SK-N-SH (cell line): ENCODE results near the gene TBX21. TPM values are rescaled to one million over a fixed set of nuclear protein-coding genes. Genes with fewer than 3 reads are reported as not detected.

ENCODE experiments used
- CTCF ChIA-PET: fragments of 300-600, 350-600 bp; formaldehyde crosslinking; extraction: SDS; loops from one replicate; lab custom pipeline; 2021; lab: Yijun Ruan, JAX
- POLR2A ChIA-PET: fragments of 350-600 bp; sonication (Branson Sonifier 250); formaldehyde crosslinking; extraction: SDS; loops from one replicate; lab custom pipeline; 2020; ENCODE audit warnings: antibody characterized with exemption, inconsistent platforms; lab: Yijun Ruan, JAX
- DNase-seq: peaks from one replicate; pipeline ENCODE4 v3.0.0; 2012
- H2AFZ ChIP-seq: fragments of 200-600 bp; sonication (generic); 2 replicates; pipeline ENCODE4 v1.8.1; 2016; ENCODE audit warnings: antibody characterized with exemption, mild to moderate bottlenecking, low read depth
- H3F3A ChIP-seq: fragments of 200-600 bp; sonication (generic); replicated peaks from 2 replicates; pipeline ENCODE3; 2016; ENCODE audit warnings: antibody characterized with exemption, mild to moderate bottlenecking; ENCODE audit not compliant: insufficient read depth
- H3K27ac ChIP-seq, 2 experiments: fragments of 200-500 bp in 1 of 2; fragments of 200-600 bp in 1 of 2; sonication (Bioruptor generic) in 1 of 2; sonication (generic), shearing (Covaris generic) in 1 of 2; 2 replicates each; pipeline versions ENCODE4 v1.5.1 to v1.6.1; 2014 to 2016; ENCODE audit warnings: low read depth in 2 of 2, inconsistent platforms in 1 of 2, low read length in 1 of 2, mild to moderate bottlenecking in 1 of 2, mixed read lengths in 1 of 2
- H3K27me3 ChIP-seq: fragments of 200-600 bp; sonication (generic), shearing (Covaris generic); 2 replicates; pipeline ENCODE4 v1.6.1; 2016; ENCODE audit warnings: mixed run types; ENCODE audit not compliant: insufficient read depth
- H3K36me3 ChIP-seq, 2 experiments: fragments of 200-500 bp in 1 of 2; fragments of 200-600 bp in 1 of 2; sonication (Bioruptor generic) in 1 of 2; sonication (generic) in 1 of 2; replicated peaks in 1 of 2; 2 replicates each; pipeline versions ENCODE3 to v1.5.1; 2014 to 2016; ENCODE audit warnings: low read length in 1 of 2, mild to moderate bottlenecking in 1 of 2; ENCODE audit not compliant: insufficient read depth in 2 of 2, control insufficient read depth in 1 of 2
- H3K4me1 ChIP-seq, 2 experiments: fragments of 200-500 bp in 1 of 2; fragments of 200-600 bp in 1 of 2; sonication (Bioruptor generic) in 1 of 2; sonication (generic), shearing (Covaris generic) in 1 of 2; 2 replicates each; pipeline versions ENCODE4 v1.5.1 to v1.6.1; 2014 to 2016; ENCODE audit warnings: low read depth in 1 of 2, low read length in 1 of 2, mixed run types in 1 of 2; ENCODE audit not compliant: insufficient read depth in 2 of 2, control insufficient read depth in 1 of 2
- H3K4me2 ChIP-seq: fragments of 200-600 bp; sonication (generic), shearing (Covaris generic); 2 replicates; pipeline ENCODE4 v1.6.1; 2017; ENCODE audit warnings: mixed run types
- H3K4me3 ChIP-seq, 2 experiments: fragments of 200-500 bp in 1 of 2; fragments of 200-600 bp in 1 of 2; sonication (Bioruptor generic) in 1 of 2; sonication (generic), shearing (Covaris generic) in 1 of 2; 2 replicates each; pipeline versions ENCODE4 v1.5.1 to v1.8.1; 2014 to 2016; ENCODE audit warnings: low read depth in 2 of 2, inconsistent platforms in 1 of 2, low read length in 1 of 2, mild to moderate bottlenecking in 1 of 2, mixed read lengths in 1 of 2, moderate library complexity in 1 of 2
- H3K79me2 ChIP-seq: fragments of 200-600 bp; sonication (generic); 2 replicates; pipeline ENCODE4 v1.8.1; 2017; ENCODE audit warnings: mild to moderate bottlenecking; ENCODE audit not compliant: insufficient read depth
- H3K9ac ChIP-seq: fragments of 200-600 bp; sonication (generic); 2 replicates; pipeline ENCODE4 v1.6.1; 2017; ENCODE audit warnings: mixed run types
- H3K9me2 ChIP-seq: fragments of 200-600 bp; sonication (generic); 2 replicates; pipeline ENCODE4 v1.6.1; 2017; ENCODE audit warnings: mixed run types
- H3K9me3 ChIP-seq: fragments of 200-600 bp; sonication (generic); 2 replicates; pipeline ENCODE4 v1.6.1; 2017; ENCODE audit warnings: mixed run types, mild to moderate bottlenecking, moderate library complexity
- H4K20me1 ChIP-seq: fragments of 200-600 bp; sonication (generic); 2 replicates; pipeline ENCODE4 v1.6.1; 2017; ENCODE audit warnings: mild to moderate bottlenecking, mixed run types; ENCODE audit not compliant: insufficient read depth
- FOSL2 ChIP-seq: IDR thresholded peaks from 2 replicates; pipeline ENCODE4 v1.4.0; 2012; ENCODE audit warnings: low read depth, mild to moderate bottlenecking, moderate library complexity, borderline replicate concordance
- FOXJ3 ChIP-seq: sonication (generic); formaldehyde crosslinking; IDR thresholded peaks from 2 replicates; pipeline ENCODE4 v1.5.1; 2020; ENCODE audit warnings: mild to moderate bottlenecking, missing genetic modification reagents
- FOXM1 ChIP-seq: IDR thresholded peaks from 2 replicates; pipeline ENCODE4 v1.4.0; 2012; ENCODE audit warnings: low read depth, mild to moderate bottlenecking
- GATA2 ChIP-seq: sonication (generic); formaldehyde crosslinking; IDR thresholded peaks from 2 replicates; pipeline ENCODE4 v1.5.0; 2020; ENCODE audit warnings: mild to moderate bottlenecking, missing genetic modification reagents
- IRF3 ChIP-seq: fragments of 150-350 bp; IDR thresholded peaks from 2 replicates; pipeline ENCODE4 v1.6.1; 2016; ENCODE audit warnings: mild to moderate bottlenecking, low read depth, low read length
- MAX ChIP-seq: IDR thresholded peaks from 2 replicates; pipeline ENCODE4 v1.4.0; 2012; ENCODE audit warnings: low read depth
- NFIC ChIP-seq: IDR thresholded peaks from 2 replicates; pipeline ENCODE4 v1.4.0; 2012; ENCODE audit warnings: borderline replicate concordance
- POLR2AphosphoS5 ChIP-seq: IDR thresholded peaks from 2 replicates; pipeline ENCODE4 v1.6.1; 2012; ENCODE audit warnings: low read depth, low read length
- RCOR1 ChIP-seq: fragments of 150-350 bp; IDR thresholded peaks from 2 replicates; pipeline ENCODE4 v1.6.1; 2017; ENCODE audit warnings: antibody characterized with exemption, low read length
- RFX5 ChIP-seq: IDR thresholded peaks from 2 replicates; pipeline ENCODE4 v1.6.1; 2012; ENCODE audit warnings: mild to moderate bottlenecking, improper control_type of control experiment, low read length
- RXRA ChIP-seq: IDR thresholded peaks from 2 replicates; pipeline ENCODE4 v1.4.0; 2012; ENCODE audit warnings: low read depth, mild to moderate bottlenecking, borderline replicate concordance
- SIN3A ChIP-seq: IDR thresholded peaks from 2 replicates; pipeline ENCODE4 v1.6.1; 2012; ENCODE audit warnings: low read depth, mild to moderate bottlenecking, low read length, moderate library complexity, borderline replicate concordance
- SMC3 ChIP-seq: IDR thresholded peaks from 2 replicates; pipeline ENCODE4 v1.6.1; 2012; ENCODE audit warnings: low read depth, low read length, improper control_type of control experiment
- TAF1 ChIP-seq: IDR thresholded peaks from 2 replicates; pipeline ENCODE4 v1.6.1; 2012; ENCODE audit warnings: low read depth, mild to moderate bottlenecking, low read length, moderate library complexity, borderline replicate concordance
- TCF12 ChIP-seq: IDR thresholded peaks from 2 replicates; pipeline ENCODE4 v1.4.0; 2012
- whole genome bisulfite sequencing: methylation state at CpG from one replicate; pipeline ENCODE4 v1.1.6; 2017; ENCODE audit warnings: low lambda C conversion rate; 5-methylcytosine and 5-hydroxymethylcytosine counted together
- polyA plus RNA-seq, 3 experiments: library from polyadenylated mRNA; depleted of rRNA; stranded (reverse); fragments of >200 nt; gene quantifications; 2 replicates each; pipeline ENCODE4 v1.2.3, GENCODE V29; 2012
- TF ChIP-seq, protein P1 (sequence below): fragments of 200-600 bp; sonication (generic); IDR thresholded peaks from 2 replicates; pipeline ENCODE4 v1.6.1; 2017; ENCODE audit warnings: antibody characterized with exemption, mild to moderate bottlenecking, moderate library complexity
- TF ChIP-seq, protein P2 (sequence below): IDR thresholded peaks from 2 replicates; pipeline ENCODE4 v1.4.0; 2012; ENCODE audit warnings: low read depth, borderline replicate concordance
- TF ChIP-seq, protein P3 (sequence below): IDR thresholded peaks from 2 replicates; pipeline ENCODE4; 2012

Gene TBX21
- polyA plus RNA-seq, 1 of the 3 experiments (the other 2 are of a cell fraction): not detected

GRCh38 chr17:47717261-47717697 is 15.8 kb upstream of the TBX21 start:
- ChIA-PET POLR2A (no interaction called here), CTCF (interaction anchor here (0.9 to 14.7 kb wide), 6 partner anchors 16 to 72 kb away, joined by 3 to 195 read pairs (median 6); partner anchors contain the start of genes KPNB1, TBKBP1 and TBX21)
- TF ChIP-seq SMC3 (peak; percentile 32), RCOR1 (no peak)
- TF ChIP-seq, protein P1, sequence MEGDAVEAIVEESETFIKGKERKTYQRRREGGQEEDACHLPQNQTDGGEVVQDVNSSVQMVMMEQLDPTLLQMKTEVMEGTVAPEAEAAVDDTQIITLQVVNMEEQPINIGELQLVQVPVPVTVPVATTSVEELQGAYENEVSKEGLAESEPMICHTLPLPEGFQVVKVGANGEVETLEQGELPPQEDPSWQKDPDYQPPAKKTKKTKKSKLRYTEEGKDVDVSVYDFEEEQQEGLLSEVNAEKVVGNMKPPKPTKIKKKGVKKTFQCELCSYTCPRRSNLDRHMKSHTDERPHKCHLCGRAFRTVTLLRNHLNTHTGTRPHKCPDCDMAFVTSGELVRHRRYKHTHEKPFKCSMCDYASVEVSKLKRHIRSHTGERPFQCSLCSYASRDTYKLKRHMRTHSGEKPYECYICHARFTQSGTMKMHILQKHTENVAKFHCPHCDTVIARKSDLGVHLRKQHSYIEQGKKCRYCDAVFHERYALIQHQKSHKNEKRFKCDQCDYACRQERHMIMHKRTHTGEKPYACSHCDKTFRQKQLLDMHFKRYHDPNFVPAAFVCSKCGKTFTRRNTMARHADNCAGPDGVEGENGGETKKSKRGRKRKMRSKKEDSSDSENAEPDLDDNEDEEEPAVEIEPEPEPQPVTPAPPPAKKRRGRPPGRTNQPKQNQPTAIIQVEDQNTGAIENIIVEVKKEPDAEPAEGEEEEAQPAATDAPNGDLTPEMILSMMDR: peak; percentile 61
- TF ChIP-seq, all 33 proteins: peak for 2
- Histone ChIP-seq H2AFZ (no peak overlapping the region), H3K4me3 (no peak overlapping the region), H3K36me3 (no peaks in the 10 kb centered on the region), H3K79me2 (no peaks in the 10 kb centered on the region), H4K20me1 (peaks cover 19% of the 10 kb centered on the region; the same call in 1 of the 2 replicates), H3K9me3 (no peaks in the 10 kb centered on the region), H3K4me2 (no peak overlapping the region), H3K27ac (no peak overlapping the region), H3K9me2 (no peaks in the 10 kb centered on the region), H3F3A (peaks cover 15% of the 10 kb centered on the region), H3K27me3 (peaks cover 76% of the 10 kb centered on the region), H3K4me1 (peaks cover 7 to 27% of the 10 kb centered on the region in 2 experiments; a peak in 3 of 4 replicates), H3K9ac (no peak overlapping the region)
- DNase-seq: peak; percentile 64
- 63% methylated on average over 2 of the region's 2 CpGs for WGBS

DNA sequence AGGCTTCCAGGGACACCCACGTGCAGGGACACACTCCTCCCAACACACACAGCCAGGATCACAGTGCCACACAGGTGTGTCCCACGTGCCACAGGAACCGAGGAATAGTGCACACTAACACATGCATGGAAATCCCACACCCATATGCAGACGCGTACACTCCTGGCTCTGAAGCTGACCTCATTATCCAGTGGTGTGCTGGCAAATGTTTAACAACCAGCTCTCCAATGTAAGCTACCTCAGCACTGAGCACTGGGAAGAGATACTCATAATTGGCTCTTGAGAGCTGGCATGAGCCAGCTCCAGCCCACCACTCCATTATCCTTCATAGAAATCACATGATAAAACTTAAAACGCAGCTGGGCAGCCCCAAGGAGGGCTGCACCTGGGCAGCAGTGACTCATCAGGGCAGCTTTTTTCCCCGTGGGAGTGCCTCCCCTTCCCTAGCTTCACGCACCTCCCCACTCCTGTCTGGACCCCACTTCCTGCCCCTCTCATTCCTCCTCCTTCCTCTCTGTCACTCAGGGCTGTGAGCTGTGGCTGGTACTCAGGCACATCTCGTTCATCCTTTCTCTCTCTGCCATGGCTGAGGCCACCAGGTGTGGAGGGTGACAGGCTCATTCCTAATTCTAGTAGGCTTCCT is 14.9 kb upstream of the TBX21 start:
- no peaks in the 10 kb centered on the region for H3K79me2 ChIP-seq
- H3K4me3 ChIP-seq: no peak overlapping the region
- H3K36me3 ChIP-seq: no peaks in the 10 kb centered on the region
- H3K4me1 ChIP-seq: peaks cover 7 to 27% of the 10 kb centered on the region in 2 experiments; a peak in 3 of 4 replicates
- peak overlapping the region; percentile 58; the same call in 1 of the 2 replicates for H3K4me2 ChIP-seq
- H3K9me3 ChIP-seq: no peaks in the 10 kb centered on the region
- 34% methylated on average over 9 of the region's 9 CpGs for WGBS
- H3K9ac ChIP-seq: no peak overlapping the region
- peaks cover 15% of the 10 kb centered on the region for H3F3A ChIP-seq
- POLR2A ChIA-PET: interaction anchor here (1.0 kb wide), 1 partner anchor 9 kb away, joined by 3 read pairs; no protein-coding TSS in a partner anchor
- H3K27me3 ChIP-seq: peaks cover 78% of the 10 kb centered on the region
- no peak overlapping the region for H2AFZ ChIP-seq
- peaks cover 19% of the 10 kb centered on the region; the same call in 1 of the 2 replicates for H4K20me1 ChIP-seq
- H3K27ac ChIP-seq: no peak overlapping the region
- DNase-seq: no peak
- CTCF ChIA-PET: interaction anchor here (0.5 to 14.7 kb wide), 10 partner anchors 12 to 442 kb away, joined by 3 to 195 read pairs (median 4); partner anchors contain the start of genes KPNB1, TBKBP1 and TBX21
- no peaks in the 10 kb centered on the region for H3K9me2 ChIP-seq
- no peak for TF ChIP-seq FOXM1
- no peak for TF ChIP-seq GATA2 (CRISPR knock-in tag)
- no peak for TF ChIP-seq RCOR1
- no peak for TF ChIP-seq MAX
- TF ChIP-seq, protein P1: no peak
- no peak for TF ChIP-seq FOXJ3 (CRISPR knock-in tag)
- no peak for TF ChIP-seq RXRA
- TF ChIP-seq POLR2AphosphoS5: no peak
- TF ChIP-seq, protein P2, sequence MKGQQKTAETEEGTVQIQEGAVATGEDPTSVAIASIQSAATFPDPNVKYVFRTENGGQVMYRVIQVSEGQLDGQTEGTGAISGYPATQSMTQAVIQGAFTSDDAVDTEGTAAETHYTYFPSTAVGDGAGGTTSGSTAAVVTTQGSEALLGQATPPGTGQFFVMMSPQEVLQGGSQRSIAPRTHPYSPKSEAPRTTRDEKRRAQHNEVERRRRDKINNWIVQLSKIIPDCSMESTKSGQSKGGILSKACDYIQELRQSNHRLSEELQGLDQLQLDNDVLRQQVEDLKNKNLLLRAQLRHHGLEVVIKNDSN: no peak
- no peak for TF ChIP-seq TCF12
- TF ChIP-seq FOSL2: no peak
- no peak for TF ChIP-seq NFIC
- TF ChIP-seq RFX5: no peak
- TF ChIP-seq TAF1: no peak
- TF ChIP-seq, protein P3, sequence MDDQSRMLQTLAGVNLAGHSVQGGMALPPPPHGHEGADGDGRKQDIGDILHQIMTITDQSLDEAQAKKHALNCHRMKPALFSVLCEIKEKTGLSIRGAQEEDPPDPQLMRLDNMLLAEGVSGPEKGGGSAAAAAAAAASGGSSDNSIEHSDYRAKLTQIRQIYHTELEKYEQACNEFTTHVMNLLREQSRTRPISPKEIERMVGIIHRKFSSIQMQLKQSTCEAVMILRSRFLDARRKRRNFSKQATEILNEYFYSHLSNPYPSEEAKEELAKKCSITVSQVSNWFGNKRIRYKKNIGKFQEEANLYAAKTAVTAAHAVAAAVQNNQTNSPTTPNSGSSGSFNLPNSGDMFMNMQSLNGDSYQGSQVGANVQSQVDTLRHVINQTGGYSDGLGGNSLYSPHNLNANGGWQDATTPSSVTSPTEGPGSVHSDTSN: no peak
- no peak for TF ChIP-seq IRF3
- no peak for TF ChIP-seq SIN3A
